GM23248 (cell line): ENCODE results near the gene SLC8A1. TPM values are rescaled to one million over a fixed set of nuclear protein-coding genes. Genes with fewer than 3 reads are reported as not detected.

Source experiments
- DNase-seq: peaks from one replicate; pipeline ENCODE4 v3.0.0-alpha.2; 2015
- H2AFZ ChIP-seq: fragments of 200-600 bp; sonication (generic); 2 replicates; pipeline ENCODE4 v1.6.1; 2016; ENCODE audit warnings: antibody characterized with exemption
- H3F3A ChIP-seq: fragments of 200-600 bp; sonication (generic); 2 replicates; pipeline ENCODE4 v1.6.1; 2016; ENCODE audit warnings: mild to moderate bottlenecking, antibody characterized with exemption, mixed run types; ENCODE audit not compliant: insufficient read depth
- H3K27ac ChIP-seq: fragments of 200-600 bp; sonication (generic); 2 replicates; pipeline ENCODE4 v1.5.1; 2016; ENCODE audit warnings: mild to moderate bottlenecking
- H3K27me3 ChIP-seq: fragments of 200-600 bp; sonication (generic); replicated peaks from 2 replicates; pipeline ENCODE4 v1.6.1; 2016; ENCODE audit warnings: mild to moderate bottlenecking; ENCODE audit not compliant: insufficient read depth
- H3K36me3 ChIP-seq: fragments of 200-600 bp; sonication (generic); 2 replicates; pipeline ENCODE4 v1.6.1; 2016; ENCODE audit warnings: low read depth, mild to moderate bottlenecking
- H3K4me1 ChIP-seq: fragments of 200-600 bp; sonication (generic); 2 replicates; pipeline ENCODE4 v1.6.1; 2016; ENCODE audit warnings: mild to moderate bottlenecking; ENCODE audit not compliant: insufficient read depth
- H3K4me2 ChIP-seq: fragments of 200-600 bp; sonication (generic); one replicate; pipeline ENCODE4 v1.6.1; 2016; ENCODE audit warnings: mild to moderate bottlenecking; ENCODE audit not compliant: unreplicated experiment
- H3K4me3 ChIP-seq: fragments of 200-600 bp; sonication (generic); 2 replicates; pipeline ENCODE4 v1.5.1; 2016; ENCODE audit warnings: mild to moderate bottlenecking
- H3K79me2 ChIP-seq: fragments of 200-600 bp; sonication (generic); 2 replicates; pipeline ENCODE4 v1.6.1; 2016; ENCODE audit warnings: mild to moderate bottlenecking; ENCODE audit not compliant: insufficient read depth
- H3K9ac ChIP-seq: fragments of 200-600 bp; sonication (generic); 2 replicates; pipeline ENCODE4 v1.6.1; 2016; ENCODE audit warnings: mild to moderate bottlenecking
- H3K9me2 ChIP-seq: fragments of 200-600 bp; sonication (generic); 2 replicates; pipeline ENCODE4 v1.6.1; 2016; ENCODE audit warnings: mixed run types, mild to moderate bottlenecking, moderate library complexity; ENCODE audit not compliant: insufficient read depth
- H3K9me3 ChIP-seq: fragments of 200-600 bp; sonication (generic); one replicate; pipeline ENCODE4 v1.6.1; 2017; ENCODE audit warnings: low read depth
- H4K20me1 ChIP-seq: fragments of 200-600 bp; sonication (generic); 2 replicates; pipeline ENCODE4 v1.6.0; 2016; ENCODE audit not compliant: insufficient read depth
- EZH2 ChIP-seq: fragments of 200-600 bp; sonication (generic); IDR thresholded peaks from 2 replicates; pipeline ENCODE4 v1.6.1; 2018; ENCODE audit warnings: antibody characterized with exemption, mild to moderate bottlenecking; ENCODE audit not compliant: insufficient read depth, poor library complexity, severe bottlenecking
- EZH2phosphoT487 ChIP-seq: fragments of 200-600 bp; sonication (generic); IDR thresholded peaks from 2 replicates; pipeline ENCODE4 v1.6.1; 2018; ENCODE audit warnings: antibody characterized with exemption, moderate library complexity, mild to moderate bottlenecking, low read depth; ENCODE audit not compliant: insufficient read depth
- WGBS, 2 experiments: methylation state at CpG; one replicate each; pipeline ENCODE4 v1.1.6; 2015 to 2017; ENCODE audit warnings: low lambda C conversion rate in 2 of 2, low coverage in 1 of 2; ENCODE audit errors: missing lambda C conversion rate in 2 of 2; 5-methylcytosine and 5-hydroxymethylcytosine counted together
- in situ Hi-C: fragments of 300-500 bp; cut with MboI; formaldehyde crosslinking; loops from 2 replicates; pipeline ENCODE4 v1.15.0; 2020
- polyA plus RNA-seq: library from polyadenylated mRNA; unstranded; fragments of >200 nt; fragmentation: Nextera tagmentation; extraction: Ambion mirVana; gene quantifications from 2 replicates; pipeline ENCODE4 v1.2.1, GENCODE V29; 2016
- total RNA-seq: library from RNA; depleted of rRNA; stranded (reverse); fragments of >200 nt; shearing (Covaris generic); gene quantifications from 2 replicates; pipeline ENCODE4 v1.2.3, GENCODE V29; 2014

SLC8A1 gene
- total and polyA plus RNA-seq, 2 experiments from 2014 or later, result 13.8 to 83.4 TPM

DNA sequence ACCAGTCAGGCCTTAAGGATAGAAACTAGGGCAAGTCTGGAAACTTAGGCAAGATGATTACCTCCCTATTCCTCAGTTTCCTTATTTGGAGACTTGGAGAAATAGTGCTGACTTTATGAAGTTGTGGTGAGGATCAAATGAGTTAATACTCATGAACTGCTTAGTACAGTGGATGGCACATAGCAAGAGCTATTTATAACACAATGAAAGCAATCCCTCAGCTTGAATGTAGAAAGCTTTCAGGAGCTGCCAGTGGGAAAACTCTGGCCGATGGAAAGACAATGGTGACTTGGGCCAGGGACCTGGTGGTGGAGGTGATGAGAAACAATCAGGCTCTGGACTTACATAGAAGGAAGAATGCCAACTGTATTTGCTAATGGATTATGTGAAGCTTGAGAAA is 403.4 kb downstream of the SLC8A1 start:
- Histone ChIP-seq H3K4me3 (no peak overlapping the region), H3K4me1 (no peaks in the 10 kb centered on the region), H3K27me3 (no peaks in the 10 kb centered on the region), H3K36me3 (no peaks in the 10 kb centered on the region), H4K20me1 (no peaks in the 10 kb centered on the region), H3K79me2 (no peaks in the 10 kb centered on the region), H3F3A (no peaks in the 10 kb centered on the region), H3K9me3 (no peaks in the 10 kb centered on the region), H3K4me2 (no peak overlapping the region), H3K27ac (no peak overlapping the region), H3K9me2 (no peaks in the 10 kb centered on the region), H2AFZ (no peak overlapping the region), H3K9ac (no peak overlapping the region)
- no peak for DNase-seq
- WGBS, 2 experiments, result 10 to 16% methylated on average over 1 of the region's 1 CpG
- TF ChIP-seq EZH2 (no peak), EZH2phosphoT487 (no peak)
- in situ Hi-C loops, result no loop called here

- Histone ChIP-seq H2AFZ (no peak overlapping the region), H3K9me3 (no peaks in the 10 kb centered on the region), H3F3A (no peaks in the 10 kb centered on the region), H4K20me1 (no peaks in the 10 kb centered on the region), H3K36me3 (no peaks in the 10 kb centered on the region), H3K9ac (no peak overlapping the region), H3K79me2 (no peaks in the 10 kb centered on the region), H3K4me2 (no peak overlapping the region), H3K4me1 (peaks cover 6% of the 10 kb centered on the region), H3K27ac (no peak overlapping the region), H3K4me3 (no peak overlapping the region), H3K27me3 (no peaks in the 10 kb centered on the region), H3K9me2 (no peaks in the 10 kb centered on the region)
- in situ Hi-C loops, result no loop called here
- no peak for DNase-seq
- WGBS, 2 experiments, result 93 to 97% methylated on average over 3 of the region's 3 CpGs
- TF ChIP-seq EZH2phosphoT487 (no peak), EZH2 (no peak)
Measured at GRCh38 chr2:40047406-40047805, 404.5 kb downstream of the SLC8A1 start.
